Esophagus muscularis mucosa (tissue), 3 donors: Measurements from ENCODE around the gene UNC5B.

Source experiments
- EP300 ChIP-seq: sonication (generic); formaldehyde crosslinking; IDR thresholded peaks from one replicate; pipeline ENCODE4 v1.6.1; 2017; ENCODE audit warnings: antibody characterized with exemption
- TF ChIP-seq, protein P1 (sequence below), 3 experiments: fragments of 200-600 bp in 2 of 3; fragments of 450-650 bp in 1 of 3; sonication (generic) in 2 of 3; IDR thresholded peaks; one replicate each; pipeline ENCODE4 v1.5.1; 2017 to 2019; ENCODE audit warnings: antibody characterized with exemption in 3 of 3, mild to moderate bottlenecking in 2 of 3, moderate library complexity in 1 of 3

- TF ChIP-seq, protein P1, sequence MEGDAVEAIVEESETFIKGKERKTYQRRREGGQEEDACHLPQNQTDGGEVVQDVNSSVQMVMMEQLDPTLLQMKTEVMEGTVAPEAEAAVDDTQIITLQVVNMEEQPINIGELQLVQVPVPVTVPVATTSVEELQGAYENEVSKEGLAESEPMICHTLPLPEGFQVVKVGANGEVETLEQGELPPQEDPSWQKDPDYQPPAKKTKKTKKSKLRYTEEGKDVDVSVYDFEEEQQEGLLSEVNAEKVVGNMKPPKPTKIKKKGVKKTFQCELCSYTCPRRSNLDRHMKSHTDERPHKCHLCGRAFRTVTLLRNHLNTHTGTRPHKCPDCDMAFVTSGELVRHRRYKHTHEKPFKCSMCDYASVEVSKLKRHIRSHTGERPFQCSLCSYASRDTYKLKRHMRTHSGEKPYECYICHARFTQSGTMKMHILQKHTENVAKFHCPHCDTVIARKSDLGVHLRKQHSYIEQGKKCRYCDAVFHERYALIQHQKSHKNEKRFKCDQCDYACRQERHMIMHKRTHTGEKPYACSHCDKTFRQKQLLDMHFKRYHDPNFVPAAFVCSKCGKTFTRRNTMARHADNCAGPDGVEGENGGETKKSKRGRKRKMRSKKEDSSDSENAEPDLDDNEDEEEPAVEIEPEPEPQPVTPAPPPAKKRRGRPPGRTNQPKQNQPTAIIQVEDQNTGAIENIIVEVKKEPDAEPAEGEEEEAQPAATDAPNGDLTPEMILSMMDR (IDR thresholded peaks at IDR 0.05) = no peak
- no peak for TF ChIP-seq EP300
These were observed 35.7 kb upstream of the UNC5B start for GRCh38 chr10:71176661-71177060.
